ENCODE results near the gene EP400. TPM values are rescaled to one million over a fixed set of nuclear protein-coding genes. Genes with fewer than 3 reads are reported as not detected.
A peak's percentile ranks its signal among the peaks of the same experiment; 100 is the strongest.
"Not testable (repeated sequence)": the region's sequence is repeated elsewhere in the genome, so short reads cannot be mapped to it uniquely, and the experiment has no call there.

EP400 gene
- total and polyA plus RNA-seq, 4 donors, result 14.4 to 50.6 (median 30.8) TPM

DNA sequence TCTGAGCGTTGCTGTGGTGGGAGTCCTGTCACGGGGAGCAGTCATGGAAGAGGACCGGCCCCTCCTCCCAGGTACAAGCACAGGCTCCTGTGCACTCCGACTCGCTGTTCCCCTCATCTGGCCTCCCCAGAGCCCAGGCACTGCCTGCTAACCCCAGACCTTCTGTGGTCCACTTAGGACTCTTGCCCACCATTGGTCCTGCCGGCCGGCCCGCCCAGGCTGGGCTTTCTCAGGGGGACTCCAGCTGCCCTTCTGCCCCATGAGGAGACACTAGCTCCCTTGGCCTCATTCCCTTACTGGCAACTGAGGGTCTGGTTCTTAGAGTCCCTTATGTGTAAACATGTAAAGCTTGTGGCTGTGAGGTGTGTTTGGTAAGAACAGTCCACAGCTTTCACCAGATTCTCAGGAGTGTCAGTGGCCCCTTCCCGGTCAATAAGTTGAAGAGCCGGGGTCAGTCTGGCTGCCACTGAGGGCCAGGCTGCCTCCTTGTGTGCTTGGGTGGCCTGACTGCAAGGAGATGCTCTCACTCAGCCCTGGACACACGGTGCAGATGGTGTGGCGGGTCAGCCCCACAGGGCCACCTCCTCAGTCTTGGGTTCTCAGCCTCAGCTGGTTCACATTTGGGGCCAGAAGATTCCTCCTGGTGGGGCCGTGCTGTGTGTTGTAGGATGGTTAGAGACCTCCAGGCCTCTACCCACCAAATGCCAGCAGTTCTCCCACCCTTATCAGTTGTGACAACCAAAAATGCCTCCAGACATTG lies 150.7 kb downstream of the EP400 start:
- Histone ChIP-seq H3K4me1 (ENCODE audit: control insufficient read depth, insufficient read depth, low read length) (no peaks in the 10 kb centered on the region), H3K36me3 (ENCODE audit: control insufficient read depth, insufficient read depth, low read length) (peaks cover 36% of the 10 kb centered on the region), H3K9me3 (ENCODE audit: control insufficient read depth, insufficient read depth, low read length) (no peaks in the 10 kb centered on the region), H3K27me3 (ENCODE audit: control insufficient read depth, insufficient read depth, low read length) (no peaks in the 10 kb centered on the region), H3K27ac (ENCODE audit: low read depth, low read length) (no peak overlapping the region), H3K4me3 (ENCODE audit: low read depth, low read length) (no peak overlapping the region)
- WGBS (ENCODE audit: insufficient coverage), result 92% methylated on average over 10 of the region's 13 CpGs
- DNase-seq (ENCODE audit: low read depth in 4 of 6, low spot score in 6 of 6), result no peak

DNA sequence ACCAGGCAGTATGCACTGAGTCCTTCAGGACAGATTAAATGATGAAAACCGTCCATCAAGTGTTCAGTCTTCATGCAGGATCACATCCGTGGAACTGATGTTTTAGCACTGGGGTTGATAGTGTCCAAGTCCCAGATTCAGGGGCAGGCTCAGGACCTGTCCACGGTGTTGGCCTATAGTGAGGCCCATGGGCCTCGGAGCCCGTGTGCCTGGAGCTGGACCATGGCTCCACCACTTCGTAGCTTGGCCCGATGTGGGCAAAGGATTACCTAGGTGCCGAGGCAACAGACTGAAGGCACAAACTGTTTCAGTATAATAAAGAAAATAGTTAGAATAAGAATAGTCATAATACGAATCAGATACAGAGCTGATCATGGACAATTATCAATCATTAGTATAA lies 152.6 kb downstream of the EP400 start:
- WGBS (ENCODE audit: insufficient coverage), result 92% methylated on average over 6 of the region's 9 CpGs
- DNase-seq (ENCODE audit: low read depth in 4 of 6, low spot score in 6 of 6), result no peak

DNA sequence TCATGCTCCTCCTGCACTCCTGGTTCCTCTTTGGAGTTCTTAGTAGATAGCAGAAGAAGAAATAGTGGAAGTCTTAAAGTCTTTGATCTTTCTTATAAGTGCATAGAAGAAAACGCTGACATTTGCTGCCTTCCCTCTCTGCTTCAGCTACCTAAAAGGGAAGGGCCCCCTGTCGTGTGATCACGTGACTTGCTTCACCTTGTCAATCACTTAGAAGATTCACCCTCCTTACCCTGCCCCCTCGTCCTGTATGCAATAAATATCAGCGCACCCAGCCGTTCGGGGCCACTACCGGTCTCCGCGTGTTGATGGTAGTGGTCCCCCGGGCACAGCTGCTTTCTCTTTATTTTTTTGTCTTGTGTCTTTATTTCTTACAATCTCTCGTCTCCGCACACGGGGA lies 153.3 kb downstream of the EP400 start:
- H3K4me1 ChIP-seq (ENCODE audit: control insufficient read depth, insufficient read depth, low read length); H3K27ac ChIP-seq (ENCODE audit: low read depth, low read length); H3K9me3 ChIP-seq (ENCODE audit: control insufficient read depth, insufficient read depth, low read length); H3K4me3 ChIP-seq (ENCODE audit: low read depth, low read length); DNase-seq (ENCODE audit: low read depth in 4 of 6, low spot score in 6 of 6); H3K27me3 ChIP-seq (ENCODE audit: control insufficient read depth, insufficient read depth, low read length): not testable (repeated sequence)
- 55% methylated on average over 9 of the region's 14 CpGs for WGBS (ENCODE audit: insufficient coverage)
- H3K36me3 ChIP-seq (ENCODE audit: control insufficient read depth, insufficient read depth, low read length), result peaks cover 38% of the 10 kb centered on the region

More for the DNA sequence above, 152.6 kb downstream of the EP400 start:
- peaks cover 39% of the 10 kb centered on the region for H3K36me3 ChIP-seq (ENCODE audit: control insufficient read depth, insufficient read depth, low read length)
- H3K9me3 ChIP-seq (ENCODE audit: control insufficient read depth, insufficient read depth, low read length), result no peaks in the 10 kb centered on the region
- no peak overlapping the region for H3K27ac ChIP-seq (ENCODE audit: low read depth, low read length)
- no peaks in the 10 kb centered on the region for H3K4me1 ChIP-seq (ENCODE audit: control insufficient read depth, insufficient read depth, low read length)
- no peak overlapping the region for H3K4me3 ChIP-seq (ENCODE audit: low read depth, low read length)
- H3K27me3 ChIP-seq (ENCODE audit: control insufficient read depth, insufficient read depth, low read length), result no peaks in the 10 kb centered on the region

DNA sequence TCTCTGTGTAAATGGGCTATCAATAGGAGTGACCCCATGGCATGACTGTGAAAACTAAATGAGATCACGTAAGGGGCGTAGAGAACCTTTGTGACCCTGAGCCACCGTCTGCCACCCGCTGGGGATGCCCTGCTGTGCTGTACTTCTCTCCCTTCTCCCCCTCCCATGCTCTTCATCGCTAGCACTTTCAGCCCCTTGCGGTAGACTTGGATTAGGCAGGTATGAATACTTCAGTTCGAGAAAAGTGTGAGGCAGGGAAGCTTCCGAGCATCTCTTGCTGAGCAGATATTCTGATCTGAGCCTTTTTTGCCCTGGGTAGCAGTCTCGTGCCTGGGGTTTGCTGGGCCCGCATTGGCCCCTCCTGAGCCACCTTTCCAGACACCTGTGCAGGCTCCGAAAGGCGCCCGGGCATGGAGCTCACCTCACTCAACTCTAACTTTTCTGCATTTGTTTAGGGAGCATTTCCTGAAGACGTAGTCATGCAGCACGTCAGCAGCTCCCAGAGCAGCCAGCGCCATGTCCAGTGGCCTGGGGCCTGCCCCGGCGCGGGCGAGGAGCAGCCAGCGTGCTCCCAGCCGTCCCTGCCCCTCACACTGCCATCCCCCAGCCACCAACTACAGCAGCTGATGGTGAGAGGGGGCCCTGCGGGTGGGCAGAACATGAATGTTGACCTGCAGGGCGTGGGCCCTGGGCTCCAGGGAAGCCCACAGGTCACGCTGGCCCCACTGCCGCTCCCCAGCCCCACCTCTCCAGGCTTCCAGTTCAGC lies 154.0 kb downstream of the EP400 start:
- H3K4me1 ChIP-seq (ENCODE audit: control insufficient read depth, insufficient read depth, low read length), result peaks cover 7% of the 10 kb centered on the region
- 80% methylated on average over 22 of the region's 26 CpGs for WGBS (ENCODE audit: insufficient coverage)
- H3K27ac ChIP-seq (ENCODE audit: low read depth, low read length), result no peak overlapping the region
- no peak overlapping the region for H3K4me3 ChIP-seq (ENCODE audit: low read depth, low read length)
- H3K27me3 ChIP-seq (ENCODE audit: control insufficient read depth, insufficient read depth, low read length), result no peaks in the 10 kb centered on the region
- DNase-seq (ENCODE audit: low read depth in 4 of 6, low spot score in 6 of 6), result no peak
- no peaks in the 10 kb centered on the region for H3K9me3 ChIP-seq (ENCODE audit: control insufficient read depth, insufficient read depth, low read length)
- H3K36me3 ChIP-seq (ENCODE audit: control insufficient read depth, insufficient read depth, low read length), result peaks cover 36% of the 10 kb centered on the region

DNA sequence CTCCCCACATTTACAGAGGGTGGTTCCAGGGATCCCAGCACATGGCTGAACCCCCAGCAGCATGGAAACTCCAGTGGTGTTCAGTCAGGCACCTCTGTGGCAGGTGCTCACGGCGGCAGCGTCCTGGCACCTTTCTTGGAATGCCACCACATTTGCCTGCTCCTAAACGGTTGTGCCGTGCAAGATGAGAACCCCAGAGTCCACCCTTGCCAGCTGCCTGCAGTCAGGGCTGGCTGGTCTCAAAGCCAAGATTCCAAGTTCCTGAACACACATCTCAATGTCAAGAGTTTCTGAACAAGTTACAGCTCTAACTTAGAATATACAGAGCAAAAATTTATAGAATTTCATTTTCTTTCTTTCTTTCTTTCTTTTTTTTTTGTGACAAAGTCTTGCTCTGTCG lies 155.7 kb downstream of the EP400 start:
- H3K4me3 ChIP-seq (ENCODE audit: low read depth, low read length), result no peak overlapping the region
- WGBS (ENCODE audit: insufficient coverage), result 90% methylated on average over 6 of the region's 6 CpGs

DNA sequence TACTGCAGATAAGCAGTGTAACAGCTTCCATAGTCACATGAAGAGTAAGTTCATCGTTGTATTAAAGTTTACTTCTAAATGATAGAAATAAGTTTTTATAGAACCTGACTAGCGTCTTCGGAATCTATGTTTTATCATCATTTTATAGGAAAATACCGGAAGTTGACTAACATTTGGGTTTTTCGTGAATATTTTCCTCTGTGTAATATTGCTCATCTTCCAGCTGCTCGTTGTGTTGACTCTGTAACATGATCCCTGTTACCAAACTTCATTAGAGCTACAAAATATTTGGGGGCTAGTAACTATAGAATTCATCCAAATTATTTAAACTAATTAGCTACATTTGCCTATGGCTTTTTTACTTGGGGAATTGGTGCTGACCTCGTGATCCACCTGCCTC lies 157.2 kb downstream of the EP400 start:
- WGBS (ENCODE audit: insufficient coverage), result 97% methylated on average over 5 of the region's 7 CpGs
- Histone ChIP-seq H3K4me1 (ENCODE audit: control insufficient read depth, insufficient read depth, low read length) (peaks cover 7% of the 10 kb centered on the region), H3K9me3 (ENCODE audit: control insufficient read depth, insufficient read depth, low read length) (no peaks in the 10 kb centered on the region), H3K27me3 (ENCODE audit: control insufficient read depth, insufficient read depth, low read length) (no peaks in the 10 kb centered on the region), H3K36me3 (ENCODE audit: control insufficient read depth, insufficient read depth, low read length) (peaks cover 35% of the 10 kb centered on the region), H3K27ac (ENCODE audit: low read depth, low read length) (no peak overlapping the region), H3K4me3 (ENCODE audit: low read depth, low read length) (no peak overlapping the region)
- no peak for DNase-seq (ENCODE audit: low read depth in 4 of 6, low spot score in 6 of 6)

More for the DNA sequence above, 155.7 kb downstream of the EP400 start:
- Histone ChIP-seq H3K4me1 (ENCODE audit: control insufficient read depth, insufficient read depth, low read length) (peaks cover 7% of the 10 kb centered on the region), H3K36me3 (ENCODE audit: control insufficient read depth, insufficient read depth, low read length) (peaks cover 30% of the 10 kb centered on the region), H3K9me3 (ENCODE audit: control insufficient read depth, insufficient read depth, low read length) (no peaks in the 10 kb centered on the region), H3K27ac (ENCODE audit: low read depth, low read length) (no peak overlapping the region), H3K27me3 (ENCODE audit: control insufficient read depth, insufficient read depth, low read length) (no peaks in the 10 kb centered on the region)
- no peak for DNase-seq (ENCODE audit: low read depth in 4 of 6, low spot score in 6 of 6)

DNA sequence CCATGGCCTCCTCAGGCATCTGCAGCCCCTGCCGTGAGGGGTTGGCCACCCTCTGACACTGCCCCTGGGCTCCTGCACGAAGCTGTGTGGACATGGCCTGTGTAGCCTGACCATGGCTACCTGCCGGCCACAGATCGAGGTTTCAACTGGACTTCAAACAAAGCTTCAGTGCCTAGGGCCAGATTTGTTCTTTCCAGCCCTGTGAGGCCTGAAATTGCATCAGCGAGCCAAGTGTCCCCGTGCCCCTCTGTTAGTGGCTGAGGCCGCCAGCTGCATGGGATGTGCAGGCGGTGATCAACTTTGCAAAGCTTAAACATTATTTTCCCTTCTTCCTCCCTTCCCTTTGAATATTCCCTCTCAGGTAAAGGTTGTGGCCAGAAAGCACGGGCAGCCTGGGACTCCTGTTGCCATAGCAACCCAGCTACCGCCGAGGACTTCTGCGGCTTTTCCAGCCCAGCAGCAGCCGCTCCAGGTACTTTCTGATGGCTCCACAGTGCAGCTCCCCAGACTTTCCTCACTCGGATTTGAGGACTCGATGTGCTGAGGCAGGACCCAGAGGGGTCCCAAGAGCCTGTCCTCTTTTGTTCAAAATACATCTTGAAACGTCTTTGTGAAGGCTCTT lies 158.6 kb downstream of the EP400 start:
- 35% methylated on average over 14 of the region's 16 CpGs for WGBS (ENCODE audit: insufficient coverage)

DNA sequence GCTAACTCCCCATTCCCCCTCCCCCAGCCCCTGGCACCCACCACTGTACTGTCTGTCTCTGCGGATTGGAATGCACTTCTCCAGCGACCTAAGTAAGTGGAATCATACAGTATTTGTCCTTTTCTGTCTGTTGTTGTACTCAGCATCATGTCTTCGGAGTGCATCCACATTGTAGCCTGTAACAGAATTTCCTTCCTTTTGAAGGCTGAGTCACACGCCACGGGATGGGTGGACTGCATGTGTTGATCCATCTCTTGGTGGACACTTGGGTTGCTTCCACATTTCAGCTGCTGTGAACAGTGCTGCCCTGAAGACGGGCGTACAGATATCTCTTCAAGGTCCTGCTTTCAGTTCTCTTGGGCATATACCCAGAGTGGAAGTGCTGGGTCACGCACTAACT lies 160.0 kb downstream of the EP400 start:
- 95% methylated on average over 5 of the region's 8 CpGs for WGBS (ENCODE audit: insufficient coverage)

More for the DNA sequence above, 158.6 kb downstream of the EP400 start:
- Histone ChIP-seq H3K4me1 (ENCODE audit: control insufficient read depth, insufficient read depth, low read length) (peaks cover 7% of the 10 kb centered on the region), H3K9me3 (ENCODE audit: control insufficient read depth, insufficient read depth, low read length) (no peaks in the 10 kb centered on the region), H3K4me3 (ENCODE audit: low read depth, low read length) (no peak overlapping the region), H3K36me3 (ENCODE audit: control insufficient read depth, insufficient read depth, low read length) (peaks cover 35% of the 10 kb centered on the region), H3K27me3 (ENCODE audit: control insufficient read depth, insufficient read depth, low read length) (no peaks in the 10 kb centered on the region), H3K27ac (ENCODE audit: low read depth, low read length) (no peak overlapping the region)
- peak in 2 of 6 donors; percentile 30 to 81 for DNase-seq (ENCODE audit: low read depth in 4 of 6, low spot score in 6 of 6)

DNA sequence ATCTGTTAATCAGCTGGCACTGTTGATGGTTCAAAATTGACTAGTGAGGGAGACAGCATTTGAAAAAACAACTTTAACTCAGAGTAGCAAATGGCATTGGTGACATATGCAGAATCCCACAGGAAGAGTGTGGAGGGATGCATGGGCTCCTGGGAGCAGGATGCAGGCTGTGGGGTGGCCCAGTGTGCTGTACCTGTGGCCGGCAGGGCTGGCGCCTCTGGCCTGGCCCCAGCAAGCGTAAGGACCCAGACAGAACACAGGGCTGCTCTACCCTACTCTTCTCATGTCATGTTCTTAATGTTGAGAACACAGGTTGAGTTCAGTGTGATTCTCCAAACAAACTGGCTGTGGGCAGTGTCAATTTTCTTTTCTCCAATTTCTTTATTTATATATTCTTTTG lies 160.9 kb downstream of the EP400 start:
- Histone ChIP-seq H3K9me3 (ENCODE audit: control insufficient read depth, insufficient read depth, low read length) (no peaks in the 10 kb centered on the region), H3K36me3 (ENCODE audit: control insufficient read depth, insufficient read depth, low read length) (peaks cover 38% of the 10 kb centered on the region), H3K4me3 (ENCODE audit: low read depth, low read length) (no peak overlapping the region), H3K4me1 (ENCODE audit: control insufficient read depth, insufficient read depth, low read length) (peaks cover 7% of the 10 kb centered on the region), H3K27me3 (ENCODE audit: control insufficient read depth, insufficient read depth, low read length) (no peaks in the 10 kb centered on the region), H3K27ac (ENCODE audit: low read depth, low read length) (no peak overlapping the region)
- no peak for DNase-seq (ENCODE audit: low read depth in 4 of 6, low spot score in 6 of 6)
- WGBS (ENCODE audit: insufficient coverage), result 100% methylated on average over 2 of the region's 3 CpGs

More for the DNA sequence above, 160.0 kb downstream of the EP400 start:
- no peak overlapping the region for H3K27ac ChIP-seq (ENCODE audit: low read depth, low read length)
- no peak overlapping the region for H3K4me3 ChIP-seq (ENCODE audit: low read depth, low read length)
- DNase-seq (ENCODE audit: low read depth in 4 of 6, low spot score in 6 of 6), result no peak
- no peaks in the 10 kb centered on the region for H3K9me3 ChIP-seq (ENCODE audit: control insufficient read depth, insufficient read depth, low read length)
- peaks cover 33% of the 10 kb centered on the region for H3K36me3 ChIP-seq (ENCODE audit: control insufficient read depth, insufficient read depth, low read length)
- H3K4me1 ChIP-seq (ENCODE audit: control insufficient read depth, insufficient read depth, low read length), result peaks cover 7% of the 10 kb centered on the region
- no peaks in the 10 kb centered on the region for H3K27me3 ChIP-seq (ENCODE audit: control insufficient read depth, insufficient read depth, low read length)
